Renal pelvis (tissue), 4 donors: ENCODE measurements around the gene LYST. TPM values are rescaled to one million over a fixed set of nuclear protein-coding genes. Genes with fewer than 3 reads are reported as not detected.
"Not testable (repeated sequence)": the region's sequence is repeated elsewhere in the genome, so short reads cannot be mapped to it uniquely, and the experiment has no call there.

Experiments
- DNase-seq: peaks from one replicate; pipeline ENCODE4 v3.0.0-alpha.2; 2013
- polyA plus RNA-seq, 3 donors: library from polyadenylated mRNA; unstranded; fragments of 120-200 nt; gene quantifications; one replicate each; pipeline ENCODE4 v1.2.1, GENCODE V29; 2013; ENCODE audit not compliant: insufficient read length in 3 of 3

LYST gene
- polyA plus RNA-seq, 3 donors: 10.2 to 13.2 (median 11.3) TPM

DNA sequence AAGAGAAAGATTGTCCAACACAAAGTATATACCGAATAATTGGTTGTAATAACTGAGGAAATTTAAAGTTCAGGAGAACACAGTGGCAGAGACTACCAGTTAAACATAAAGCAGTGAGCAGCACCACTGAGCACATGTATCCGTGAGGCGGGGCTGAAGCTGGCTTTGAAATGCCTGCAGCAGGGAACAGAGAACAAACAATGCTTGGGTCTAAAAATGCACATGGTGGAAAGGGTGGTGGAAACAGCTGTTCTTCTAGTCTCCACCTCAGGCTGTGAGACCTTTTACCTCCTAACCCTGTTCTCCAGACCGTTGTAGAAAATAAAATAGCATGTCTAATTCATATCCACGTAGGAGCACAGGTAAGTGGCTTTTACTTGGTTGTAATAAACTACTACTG lies 209.4 kb downstream of the LYST start:
- DNase-seq: no peak

DNA sequence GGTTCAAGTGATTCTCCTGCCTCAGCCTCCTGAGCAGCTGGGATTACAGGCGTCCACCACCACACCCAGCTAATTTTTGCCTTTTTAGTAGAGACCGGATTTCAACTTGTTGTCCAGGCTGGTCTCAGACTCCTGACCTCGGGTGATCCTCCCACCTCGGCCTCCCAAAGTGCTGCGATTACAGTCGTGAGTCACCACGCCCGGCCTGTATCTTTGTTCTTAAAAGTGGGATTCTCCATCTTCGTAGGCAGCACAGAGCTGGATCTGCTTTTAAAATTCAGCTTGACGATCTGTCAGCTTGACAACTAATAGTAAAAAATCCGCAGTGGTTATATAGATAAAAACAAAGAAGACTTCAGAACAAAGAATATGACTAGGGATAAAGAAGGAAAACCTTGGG lies 214.3 kb downstream of the LYST start:
- no peak for DNase-seq

DNA sequence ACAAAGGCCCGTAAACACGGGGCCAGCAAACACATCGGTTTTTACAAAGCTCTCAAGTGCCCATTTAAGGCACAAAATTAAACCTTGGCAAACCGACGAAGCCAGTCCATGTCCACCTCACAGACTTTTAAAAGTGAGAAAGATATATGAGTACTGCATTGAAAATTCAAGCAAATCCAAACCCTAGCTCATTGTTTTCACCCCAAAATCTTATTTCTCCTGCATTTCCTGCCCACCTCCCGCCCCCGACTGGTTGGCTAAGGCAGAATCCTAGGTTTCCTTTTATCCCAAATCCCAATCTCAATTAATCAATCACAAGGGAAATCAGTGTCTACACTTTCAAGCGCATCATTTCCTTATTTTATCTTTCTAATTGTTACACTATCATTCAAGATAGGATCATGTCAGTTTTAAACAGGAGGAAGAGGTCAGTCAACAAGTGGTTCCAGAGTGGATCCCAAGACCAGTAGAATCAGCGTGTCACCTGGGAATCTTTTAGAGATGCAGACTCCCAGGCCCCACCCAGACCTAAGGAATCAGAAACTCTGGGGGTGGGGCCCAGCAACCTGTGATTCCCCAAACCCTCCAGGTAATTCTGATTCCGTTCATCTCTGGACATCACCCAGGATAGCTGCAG lies 215.4 kb downstream of the LYST start:
- DNase-seq: no peak

DNA sequence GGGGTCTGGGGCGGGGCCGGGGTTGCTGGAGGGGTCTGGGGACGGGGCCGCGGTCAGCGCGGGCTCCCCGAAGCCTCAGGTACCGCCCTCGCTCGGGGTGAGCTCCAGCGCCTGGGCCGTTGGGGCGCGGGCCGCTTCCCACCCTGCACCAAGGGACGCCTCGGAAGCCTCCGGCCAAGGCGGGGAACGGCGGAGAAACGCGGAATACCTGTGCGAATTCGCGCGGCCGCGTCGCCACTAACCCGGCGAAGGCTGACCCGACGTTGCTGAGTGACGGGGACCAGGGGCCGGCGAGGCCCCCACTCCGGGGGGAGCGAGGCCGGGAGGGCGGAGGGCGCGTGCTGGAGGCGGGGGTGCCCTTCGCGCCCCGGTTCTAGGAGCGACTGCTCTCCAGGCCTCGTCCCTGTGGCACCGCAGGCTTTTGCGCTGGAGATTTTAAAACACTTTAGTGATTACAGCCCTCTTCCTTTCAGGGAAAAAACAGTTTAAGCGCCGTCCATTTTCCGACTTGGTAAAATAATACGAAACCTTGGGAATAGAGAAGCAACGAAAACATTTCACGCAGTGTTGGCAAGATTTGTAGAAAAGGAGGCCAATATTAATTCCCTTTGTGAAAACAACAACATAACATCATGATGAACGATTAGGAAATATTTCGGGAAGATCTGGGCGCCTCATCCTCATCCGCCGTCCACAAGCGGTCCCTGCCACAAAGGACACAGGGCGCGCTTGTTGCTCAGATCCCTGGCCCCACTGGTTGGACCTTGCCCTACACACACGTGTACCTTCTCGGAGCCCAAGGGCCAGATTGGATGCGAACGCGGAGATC lies 216.2 kb downstream of the LYST start:
- DNase-seq: peak; percentile 24

DNA sequence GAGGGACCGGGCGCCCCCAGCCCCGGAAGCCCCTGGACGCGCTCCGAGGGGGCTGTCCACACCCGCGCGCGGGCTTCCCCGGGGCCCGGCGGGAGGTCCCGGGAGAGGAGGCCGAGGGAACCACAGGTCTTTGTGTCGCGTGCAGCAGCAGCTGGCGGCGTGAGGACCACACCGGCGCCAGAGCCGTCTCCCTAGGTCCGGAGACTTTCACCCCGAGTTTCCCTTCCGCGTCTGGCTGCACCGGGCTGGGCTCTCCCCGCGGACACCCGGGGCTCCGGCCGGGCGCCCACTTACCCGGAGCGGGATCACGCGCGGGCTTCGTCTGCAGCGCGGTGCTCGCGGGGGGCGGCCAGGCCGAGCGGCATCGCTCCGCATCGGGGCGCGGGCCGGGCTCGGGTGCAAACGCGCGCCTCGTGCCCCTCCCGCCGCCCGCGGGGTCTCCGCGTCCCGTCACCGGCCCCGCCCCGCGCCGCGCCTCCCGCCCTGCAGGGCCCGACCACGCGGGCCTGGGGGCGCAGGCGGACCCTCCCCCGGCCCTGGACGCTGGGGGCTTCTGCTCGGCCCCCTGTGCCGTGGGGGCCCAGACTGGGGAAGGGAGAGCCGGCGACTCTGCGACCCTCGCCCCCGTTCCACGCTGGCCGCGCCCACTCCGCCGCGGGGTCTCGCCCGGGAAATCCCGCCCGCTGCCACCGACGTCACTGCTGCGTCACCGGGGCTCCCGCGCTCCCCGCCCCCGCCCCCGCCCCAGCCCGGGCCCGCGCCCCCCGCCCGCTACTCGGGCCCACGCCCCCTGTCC lies 217.1 kb downstream of the LYST start, which contains the start of gene GNG4:
GNG4 (minus strand) TSS at position 417 of the 796 bp plus-strand sequence. CDS start 65,946 bp downstream, outside the sequence.
- DNase-seq: peak; percentile 23

DNA sequence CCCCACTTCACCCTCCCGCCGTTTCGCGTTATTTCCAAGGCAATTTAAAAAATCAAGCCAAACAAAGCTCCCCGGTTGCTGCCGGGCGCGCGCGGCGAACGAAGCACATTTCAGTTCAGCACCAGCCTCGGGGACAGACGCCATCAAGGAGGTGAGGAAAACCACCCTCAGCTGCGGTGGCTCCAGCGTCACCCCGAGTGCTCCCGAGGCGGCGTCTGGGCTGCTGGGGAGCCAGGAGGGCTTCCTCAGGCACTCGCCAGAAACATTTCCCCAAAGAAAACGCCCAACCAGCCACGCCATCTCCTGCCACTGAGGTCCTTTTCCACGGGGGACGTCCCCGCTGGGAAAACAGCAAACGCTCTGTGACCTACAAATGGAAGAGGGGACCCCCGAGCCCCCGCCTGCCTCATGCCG lies 217.7 kb downstream of the LYST start:
- DNase-seq: peak; percentile 84

DNA sequence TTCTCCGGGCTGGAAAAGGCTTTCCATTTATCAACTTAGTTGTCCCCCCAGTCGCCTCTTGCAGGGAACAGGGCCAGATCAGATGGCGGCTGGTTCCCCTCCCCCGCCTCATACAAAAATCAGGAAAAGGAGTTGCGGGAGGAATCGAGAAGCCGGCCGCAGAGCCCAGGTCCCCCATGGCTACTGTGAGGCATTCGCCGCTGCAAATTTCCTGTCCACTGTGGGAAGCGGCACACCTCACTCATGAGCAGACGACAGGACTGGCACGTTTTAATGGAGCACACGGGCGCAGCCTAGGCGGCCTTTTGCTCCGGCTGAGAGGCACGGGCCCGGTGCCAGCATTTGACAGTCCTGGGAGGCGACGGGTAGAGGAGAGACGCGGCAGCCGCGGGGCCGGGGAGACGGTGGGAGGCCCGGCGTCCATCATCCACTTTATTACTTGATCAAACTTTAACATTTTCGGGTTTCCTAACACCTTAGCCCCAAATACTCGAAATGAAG lies 218.2 kb downstream of the LYST start:
- DNase-seq: peak; percentile 30

DNA sequence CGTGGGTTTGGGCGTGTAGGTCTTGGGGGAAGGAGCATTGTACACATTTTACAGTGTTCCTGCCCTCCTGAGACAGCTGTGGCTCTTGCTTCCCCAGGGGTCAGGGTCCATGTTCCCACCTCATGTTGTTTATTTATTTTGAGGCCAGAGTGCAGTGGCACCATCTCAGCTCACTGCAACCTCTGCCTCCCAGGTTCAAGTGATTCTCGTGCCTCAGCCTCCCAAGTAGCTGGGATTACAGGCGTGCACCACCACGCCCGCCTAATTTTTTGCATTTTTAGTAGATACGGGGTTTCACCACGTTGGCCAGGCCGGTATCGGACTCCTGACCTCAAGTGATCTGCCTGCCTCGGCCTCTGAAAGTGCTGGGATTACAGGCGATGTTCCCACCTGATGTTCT lies 219.2 kb downstream of the LYST start:
- not testable (repeated sequence) for DNase-seq

DNA sequence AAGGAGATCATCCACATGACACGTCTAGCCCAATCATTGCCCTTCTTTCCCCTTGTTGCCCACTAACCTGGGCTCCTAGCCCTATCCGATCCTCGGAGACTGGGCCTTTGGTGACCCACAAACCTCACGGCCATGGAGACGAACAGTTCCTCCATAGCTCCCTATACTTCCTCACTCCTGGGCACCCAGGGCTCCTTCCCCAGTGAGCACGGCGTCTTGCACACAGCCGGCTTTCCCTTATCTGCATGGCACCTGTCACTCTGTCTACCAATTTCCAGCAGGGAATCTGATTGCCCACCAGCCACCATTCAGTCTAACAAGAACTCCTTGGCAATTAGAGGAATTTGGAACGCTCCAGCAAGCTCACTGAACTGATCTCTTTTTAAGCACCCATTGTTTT lies 220.2 kb downstream of the LYST start:
- DNase-seq: no peak

DNA sequence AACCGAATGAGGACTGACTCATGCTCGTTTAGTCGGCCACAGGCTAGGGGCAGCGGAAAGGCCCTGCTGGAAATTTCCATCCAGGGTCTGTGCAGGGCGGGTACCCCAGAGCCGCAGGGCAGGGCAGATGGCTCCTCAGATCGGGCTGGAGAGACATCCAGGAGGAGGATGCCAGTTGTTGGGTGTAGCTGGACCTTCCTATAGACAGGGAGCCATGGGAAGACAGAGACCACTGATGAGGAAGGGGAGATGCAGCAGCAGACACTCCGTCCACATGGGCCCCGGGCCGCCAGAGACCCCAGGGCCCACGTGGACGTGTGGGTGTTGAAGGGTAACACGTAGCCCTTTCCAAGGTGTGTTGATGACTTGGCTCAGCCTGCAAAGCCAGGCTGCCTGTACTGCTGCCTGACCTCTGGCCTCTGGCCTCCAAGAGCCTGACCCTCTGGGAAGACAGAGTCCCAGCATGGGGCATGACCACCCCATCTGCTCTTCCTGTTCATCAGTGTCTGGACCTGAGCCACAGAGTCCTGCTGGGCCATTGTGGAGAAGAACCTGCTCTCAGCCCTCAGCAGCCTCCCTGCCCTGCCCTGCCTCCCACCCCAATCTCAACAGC lies 221.9 kb downstream of the LYST start:
- no peak for DNase-seq

DNA sequence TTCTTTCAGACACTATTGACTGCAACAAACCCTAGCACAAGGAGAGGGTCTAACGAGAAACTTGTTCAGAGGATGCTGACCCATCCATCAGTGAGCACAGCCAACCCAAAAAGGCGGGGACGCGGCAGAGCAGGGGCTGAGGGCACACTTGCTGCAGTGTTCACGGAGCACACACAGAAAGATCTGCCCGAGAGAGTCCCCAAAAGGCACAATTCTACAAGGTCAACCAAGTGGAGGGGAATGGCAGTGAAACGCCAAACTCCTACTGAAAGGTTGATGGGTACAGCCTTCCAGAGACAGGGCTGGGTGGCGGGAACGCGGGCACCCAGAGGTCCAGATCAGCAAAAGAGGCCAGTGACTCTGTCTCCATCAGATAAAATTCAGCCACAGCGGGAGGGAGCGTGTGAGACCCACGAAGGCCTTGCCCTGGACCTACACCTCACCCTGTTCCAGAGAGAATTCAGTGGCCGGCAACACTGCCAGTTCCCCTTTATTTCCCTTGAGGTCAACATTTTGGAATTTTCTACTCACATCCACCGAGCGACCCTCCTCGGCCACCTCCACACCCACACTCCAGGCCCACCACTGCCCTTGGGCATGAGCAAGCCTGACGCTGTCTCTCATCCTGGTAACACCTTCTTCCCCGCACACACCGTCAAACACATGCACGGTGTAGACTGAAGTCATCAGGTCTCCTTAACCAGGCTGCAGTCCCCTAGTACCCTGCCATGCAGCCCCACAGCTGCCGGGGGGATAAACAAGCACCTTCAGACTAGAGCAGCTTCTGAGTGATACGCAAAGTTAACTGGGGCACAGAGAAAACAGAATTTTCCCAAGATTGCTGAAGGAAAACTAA lies 222.6 kb downstream of the LYST start:
- no peak for DNase-seq

DNA sequence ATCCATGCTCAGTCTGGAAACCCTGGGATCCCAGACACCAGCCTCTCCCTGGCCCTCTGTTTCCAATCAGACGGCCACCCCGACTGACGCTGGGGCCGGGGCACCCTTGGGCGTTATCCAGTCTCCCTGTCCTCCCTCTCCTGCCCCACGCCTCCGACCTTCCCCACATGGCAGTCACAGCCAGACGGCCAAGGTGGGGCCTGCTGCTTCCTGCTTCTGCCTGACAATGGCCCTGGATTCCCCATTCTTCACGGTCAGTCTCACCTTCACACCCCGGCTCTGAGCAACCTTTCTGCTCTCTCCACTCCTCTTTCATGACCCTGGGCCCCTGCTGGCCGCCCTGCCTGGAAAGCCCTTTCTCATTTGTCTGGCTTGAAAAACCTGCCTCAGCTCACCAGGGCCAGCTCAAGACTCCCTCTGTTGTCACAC lies 223.7 kb downstream of the LYST start:
- no peak for DNase-seq

DNA sequence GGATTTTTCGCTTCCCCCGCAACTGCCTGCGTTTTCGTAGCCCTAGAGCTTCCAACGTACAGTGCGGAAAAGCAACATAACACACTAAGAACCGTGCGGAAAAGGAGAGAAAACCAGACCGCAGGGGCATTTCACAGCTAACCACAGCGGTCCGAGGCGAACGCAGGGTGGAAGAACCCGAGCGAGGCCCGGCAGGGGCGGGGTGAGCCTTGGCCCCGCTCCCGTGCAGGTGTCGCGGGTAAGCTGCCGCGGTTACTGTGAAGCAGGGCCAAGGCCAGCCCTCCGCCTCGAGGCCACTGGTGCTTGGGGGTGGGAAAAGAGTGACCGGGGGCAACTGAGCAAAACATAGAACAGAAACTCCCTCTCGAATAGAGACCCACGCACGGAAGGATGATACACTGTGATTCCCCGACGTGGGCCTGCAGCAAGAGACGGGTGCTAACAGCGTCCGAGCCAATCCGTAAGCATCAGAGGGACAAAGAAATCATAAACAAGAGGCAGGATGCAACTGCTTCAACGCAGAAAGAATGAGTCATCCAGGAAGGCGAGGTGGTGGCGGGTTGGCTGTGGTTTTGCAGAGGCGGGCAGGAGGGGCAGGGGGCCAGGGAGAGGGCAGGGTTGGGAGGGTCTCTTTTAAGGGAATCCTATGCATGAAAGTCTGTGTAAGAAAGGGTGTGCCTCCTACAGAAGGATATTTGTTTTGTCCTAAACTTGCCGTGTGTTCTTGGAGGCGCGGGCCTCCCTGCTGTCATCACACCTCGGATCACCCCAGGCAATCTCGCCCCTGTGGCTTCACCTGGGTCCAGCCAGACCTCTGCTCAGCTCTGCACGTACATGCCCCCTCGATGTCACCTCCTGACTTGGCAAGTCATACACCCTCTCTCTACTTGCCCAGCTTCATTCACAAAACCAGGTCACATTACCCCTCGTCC lies 224.4 kb downstream of the LYST start:
- DNase-seq: no peak

DNA sequence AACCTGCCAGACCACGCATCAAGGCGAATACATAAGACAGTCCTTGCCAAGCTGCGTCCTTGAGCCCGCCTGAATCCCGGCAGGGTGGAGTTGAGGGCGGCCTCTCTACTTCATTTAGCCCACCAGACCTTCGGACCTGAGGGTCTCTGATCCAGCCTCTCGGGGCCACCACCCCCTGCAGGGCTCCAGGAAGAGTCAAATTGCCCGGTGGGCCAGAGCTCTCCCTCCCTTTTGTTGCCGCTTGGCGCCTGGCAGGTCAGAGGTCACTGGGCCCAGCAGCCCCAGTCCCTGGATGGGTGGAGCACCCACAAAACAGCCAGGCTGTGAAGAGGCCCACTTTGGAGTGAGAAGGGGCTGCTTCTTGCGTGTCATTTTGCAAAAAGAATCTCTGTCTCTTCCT lies 226.1 kb downstream of the LYST start:
- DNase-seq: no peak

DNA sequence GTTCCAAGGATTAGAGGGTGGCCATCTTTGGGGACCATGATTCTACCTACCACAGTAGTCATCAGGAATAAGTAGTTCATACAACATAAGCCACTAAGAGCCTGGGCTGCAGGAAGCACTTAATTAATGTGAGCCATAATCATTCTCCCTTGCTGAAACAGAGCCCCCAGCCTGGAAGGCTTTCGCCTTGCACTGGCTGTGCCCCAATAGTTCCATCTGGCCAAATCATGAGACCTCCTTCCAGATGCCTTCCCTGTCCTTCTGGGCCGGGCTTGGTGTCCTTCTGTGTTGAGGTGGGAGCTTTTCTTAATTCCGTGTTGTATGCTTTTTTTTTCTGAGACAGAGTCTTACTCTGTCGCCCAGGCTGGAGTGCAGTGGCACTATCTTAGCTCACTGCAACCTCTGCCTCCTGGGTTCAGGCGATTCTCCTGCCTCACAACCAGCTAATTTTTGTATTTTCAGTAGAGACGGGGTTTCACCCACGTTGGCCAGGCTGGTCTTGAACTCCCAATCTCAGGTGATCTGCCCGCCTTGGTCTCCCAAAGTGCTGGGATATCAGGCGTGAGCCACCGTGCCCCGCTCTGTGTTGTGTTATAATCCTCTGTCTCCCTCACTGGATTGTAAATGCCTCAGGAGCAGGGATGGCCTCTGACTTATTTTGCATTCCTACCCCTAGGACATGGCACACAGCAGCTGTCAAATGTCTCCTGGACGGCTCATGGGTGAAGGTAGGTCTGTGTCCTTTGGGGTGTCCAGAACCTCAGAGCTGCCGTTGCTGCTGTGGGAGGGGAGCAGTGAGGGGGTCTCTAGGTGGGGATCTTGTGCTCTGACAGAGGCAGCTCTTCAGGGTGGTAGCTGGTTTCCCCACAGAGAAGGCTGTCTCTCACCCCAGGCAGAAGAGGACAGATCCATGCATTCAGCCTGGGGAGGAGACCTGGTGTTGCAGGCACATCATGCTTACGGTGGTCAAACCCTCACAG lies 227.2 kb downstream of the LYST start:
- DNase-seq: no peak

DNA sequence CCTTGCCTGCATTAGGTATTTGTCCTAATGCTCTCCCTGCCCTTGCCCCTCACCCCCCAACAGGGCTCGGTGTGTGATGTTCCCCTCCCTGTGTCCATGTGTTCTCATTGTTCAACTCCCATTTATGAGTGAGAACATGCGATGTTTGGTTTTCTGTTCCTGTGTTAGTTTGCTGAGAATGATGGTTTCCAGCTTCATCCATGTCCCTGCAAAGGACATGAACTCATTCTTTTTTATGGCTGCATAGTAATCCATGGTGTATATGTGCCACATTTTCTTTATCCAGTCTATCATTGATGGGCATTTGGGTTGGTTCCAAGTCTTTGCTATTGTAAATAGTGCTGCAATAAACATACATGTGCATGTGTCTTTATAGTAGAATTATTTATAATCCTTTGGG lies 228.1 kb downstream of the LYST start:
- not testable (repeated sequence) for DNase-seq

DNA sequence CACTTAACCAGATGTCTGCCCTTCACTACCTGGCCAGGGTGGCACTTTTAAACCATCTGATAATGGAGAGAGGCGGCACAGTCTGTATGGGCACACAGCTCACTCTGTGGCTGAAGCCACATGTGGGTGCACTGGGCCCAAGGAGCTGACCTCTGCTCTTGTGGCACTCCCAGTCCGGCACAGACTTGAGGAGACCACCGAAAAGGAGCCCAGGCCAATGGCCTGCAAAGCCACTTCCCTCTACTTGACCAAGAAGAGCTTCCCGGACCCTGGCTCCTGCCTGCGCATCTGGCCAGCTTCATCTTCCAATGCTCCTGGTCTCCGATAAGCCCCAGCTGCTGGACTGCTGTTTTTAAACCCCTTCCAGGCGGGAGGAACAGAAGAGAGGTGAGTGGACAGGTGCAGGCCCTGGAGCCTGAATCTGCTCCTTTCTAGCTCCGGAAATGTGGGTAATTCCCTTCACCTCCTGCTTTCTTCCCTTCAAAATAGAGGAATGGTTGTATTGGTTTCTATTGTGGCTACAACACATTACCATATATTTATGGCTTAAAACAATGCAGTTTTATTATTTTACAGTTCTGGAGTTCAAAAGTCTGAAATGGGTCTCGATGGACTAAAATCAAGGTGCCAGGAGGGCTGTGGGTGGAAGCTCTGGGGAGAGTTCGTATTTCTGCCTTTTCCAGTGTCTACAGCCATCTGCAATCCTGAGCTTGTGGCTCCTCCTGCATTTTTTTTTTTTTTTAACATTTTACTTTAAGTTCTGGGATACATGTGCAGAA lies 228.8 kb downstream of the LYST start:
- DNase-seq: no peak
